H1 (cell line): ENCODE data around the gene HACL1. TPM values are rescaled to one million over a fixed set of nuclear protein-coding genes. Genes with fewer than 3 reads are reported as not detected.

Experiments
- BACH1 ChIP-seq: IDR thresholded peaks from 2 replicates; pipeline ENCODE4 v1.6.1; 2012; ENCODE audit warnings: low read length, improper control_type of control experiment
- CTBP2 ChIP-seq: IDR thresholded peaks from 2 replicates; pipeline ENCODE4 v1.7.0; 2011; ENCODE audit warnings: borderline replicate concordance, mild to moderate bottlenecking, moderate library complexity, mixed read lengths, low read length; ENCODE audit not compliant: insufficient read depth, insufficient read length
- EP300 ChIP-seq, 2 experiments: IDR thresholded peaks; 1 replicate in 1 of 2; 2 replicates in 1 of 2; pipeline ENCODE4 v1.6.1; 2011 to 2012; ENCODE audit warnings: low read depth in 2 of 2, low read length in 2 of 2, mild to moderate bottlenecking in 2 of 2, borderline replicate concordance in 1 of 2, inconsistent platforms in 1 of 2, moderate library complexity in 1 of 2
- JUND ChIP-seq: IDR thresholded peaks from 2 replicates; pipeline ENCODE4 v1.6.1; 2011; ENCODE audit warnings: mild to moderate bottlenecking, improper control_type of control experiment, low read length
- KDM5A ChIP-seq: fragments of 200-600 bp; IDR thresholded peaks from 2 replicates; pipeline ENCODE4 v1.7.1; 2012; ENCODE audit warnings: mild to moderate bottlenecking, low read length, inconsistent platforms, mixed read lengths
- SP1 ChIP-seq: IDR thresholded peaks from 2 replicates; pipeline ENCODE4 v1.6.1; 2011; ENCODE audit warnings: low read depth, low read length
- SP4 ChIP-seq: IDR thresholded peaks from 2 replicates; pipeline ENCODE4 v1.6.1; 2012; ENCODE audit warnings: low read length, inconsistent platforms
- TEAD4 ChIP-seq: IDR thresholded peaks from 2 replicates; pipeline ENCODE4 v1.6.1; 2012; ENCODE audit warnings: low read depth, low read length, inconsistent platforms, mixed read lengths
- polyA plus RNA-seq, 7 experiments: library from polyadenylated mRNA; depleted of rRNA in 3 of 7; stranded (reverse) in 5 of 7; unstranded in 2 of 7; fragments of >200 nt in 5 of 7; fragments of 200-250 nt in 2 of 7; gene quantifications; 1 replicate in 5 of 7; 2 replicates in 1 of 7; 4 replicates in 1 of 7; pipeline versions ENCODE4 v1.2.1 to v1.2.3, GENCODE V29; 2011 to 2013; ENCODE audit warnings: missing spikeins in 2 of 7, mixed read lengths in 2 of 7
- total RNA-seq: library from RNA; stranded (reverse); fragmentation: NEBNext Ultra II Directional; extraction: Animal tissue kit (Norgen Biotek cat#: 25700); gene quantifications from 2 replicates; pipeline ENCODE4 v1.2.1, GENCODE V29; 2021
- TF ChIP-seq, protein P1 (sequence below): fragments of 300-600 bp; sonication (generic); IDR thresholded peaks from 2 replicates; pipeline ENCODE4 v1.7.1; 2012; ENCODE audit warnings: low read length, moderate library complexity, mild to moderate bottlenecking, inconsistent platforms; ENCODE audit not compliant: insufficient replicate concordance
- TF ChIP-seq, protein P2 (sequence below): IDR thresholded peaks from 2 replicates; pipeline ENCODE4 v1.6.1; 2012; ENCODE audit warnings: inconsistent platforms
- TF ChIP-seq, protein P3 (sequence below): IDR thresholded peaks from 2 replicates; pipeline ENCODE4 v1.6.1; 2012; ENCODE audit warnings: inconsistent platforms

Gene HACL1
- total and polyA plus RNA-seq, 2 of the 8 experiments (the other 6 are each of a cell fraction or from before 2014, with no cell fraction given): 38.2 to 46.0 TPM

- TF ChIP-seq, protein P1, sequence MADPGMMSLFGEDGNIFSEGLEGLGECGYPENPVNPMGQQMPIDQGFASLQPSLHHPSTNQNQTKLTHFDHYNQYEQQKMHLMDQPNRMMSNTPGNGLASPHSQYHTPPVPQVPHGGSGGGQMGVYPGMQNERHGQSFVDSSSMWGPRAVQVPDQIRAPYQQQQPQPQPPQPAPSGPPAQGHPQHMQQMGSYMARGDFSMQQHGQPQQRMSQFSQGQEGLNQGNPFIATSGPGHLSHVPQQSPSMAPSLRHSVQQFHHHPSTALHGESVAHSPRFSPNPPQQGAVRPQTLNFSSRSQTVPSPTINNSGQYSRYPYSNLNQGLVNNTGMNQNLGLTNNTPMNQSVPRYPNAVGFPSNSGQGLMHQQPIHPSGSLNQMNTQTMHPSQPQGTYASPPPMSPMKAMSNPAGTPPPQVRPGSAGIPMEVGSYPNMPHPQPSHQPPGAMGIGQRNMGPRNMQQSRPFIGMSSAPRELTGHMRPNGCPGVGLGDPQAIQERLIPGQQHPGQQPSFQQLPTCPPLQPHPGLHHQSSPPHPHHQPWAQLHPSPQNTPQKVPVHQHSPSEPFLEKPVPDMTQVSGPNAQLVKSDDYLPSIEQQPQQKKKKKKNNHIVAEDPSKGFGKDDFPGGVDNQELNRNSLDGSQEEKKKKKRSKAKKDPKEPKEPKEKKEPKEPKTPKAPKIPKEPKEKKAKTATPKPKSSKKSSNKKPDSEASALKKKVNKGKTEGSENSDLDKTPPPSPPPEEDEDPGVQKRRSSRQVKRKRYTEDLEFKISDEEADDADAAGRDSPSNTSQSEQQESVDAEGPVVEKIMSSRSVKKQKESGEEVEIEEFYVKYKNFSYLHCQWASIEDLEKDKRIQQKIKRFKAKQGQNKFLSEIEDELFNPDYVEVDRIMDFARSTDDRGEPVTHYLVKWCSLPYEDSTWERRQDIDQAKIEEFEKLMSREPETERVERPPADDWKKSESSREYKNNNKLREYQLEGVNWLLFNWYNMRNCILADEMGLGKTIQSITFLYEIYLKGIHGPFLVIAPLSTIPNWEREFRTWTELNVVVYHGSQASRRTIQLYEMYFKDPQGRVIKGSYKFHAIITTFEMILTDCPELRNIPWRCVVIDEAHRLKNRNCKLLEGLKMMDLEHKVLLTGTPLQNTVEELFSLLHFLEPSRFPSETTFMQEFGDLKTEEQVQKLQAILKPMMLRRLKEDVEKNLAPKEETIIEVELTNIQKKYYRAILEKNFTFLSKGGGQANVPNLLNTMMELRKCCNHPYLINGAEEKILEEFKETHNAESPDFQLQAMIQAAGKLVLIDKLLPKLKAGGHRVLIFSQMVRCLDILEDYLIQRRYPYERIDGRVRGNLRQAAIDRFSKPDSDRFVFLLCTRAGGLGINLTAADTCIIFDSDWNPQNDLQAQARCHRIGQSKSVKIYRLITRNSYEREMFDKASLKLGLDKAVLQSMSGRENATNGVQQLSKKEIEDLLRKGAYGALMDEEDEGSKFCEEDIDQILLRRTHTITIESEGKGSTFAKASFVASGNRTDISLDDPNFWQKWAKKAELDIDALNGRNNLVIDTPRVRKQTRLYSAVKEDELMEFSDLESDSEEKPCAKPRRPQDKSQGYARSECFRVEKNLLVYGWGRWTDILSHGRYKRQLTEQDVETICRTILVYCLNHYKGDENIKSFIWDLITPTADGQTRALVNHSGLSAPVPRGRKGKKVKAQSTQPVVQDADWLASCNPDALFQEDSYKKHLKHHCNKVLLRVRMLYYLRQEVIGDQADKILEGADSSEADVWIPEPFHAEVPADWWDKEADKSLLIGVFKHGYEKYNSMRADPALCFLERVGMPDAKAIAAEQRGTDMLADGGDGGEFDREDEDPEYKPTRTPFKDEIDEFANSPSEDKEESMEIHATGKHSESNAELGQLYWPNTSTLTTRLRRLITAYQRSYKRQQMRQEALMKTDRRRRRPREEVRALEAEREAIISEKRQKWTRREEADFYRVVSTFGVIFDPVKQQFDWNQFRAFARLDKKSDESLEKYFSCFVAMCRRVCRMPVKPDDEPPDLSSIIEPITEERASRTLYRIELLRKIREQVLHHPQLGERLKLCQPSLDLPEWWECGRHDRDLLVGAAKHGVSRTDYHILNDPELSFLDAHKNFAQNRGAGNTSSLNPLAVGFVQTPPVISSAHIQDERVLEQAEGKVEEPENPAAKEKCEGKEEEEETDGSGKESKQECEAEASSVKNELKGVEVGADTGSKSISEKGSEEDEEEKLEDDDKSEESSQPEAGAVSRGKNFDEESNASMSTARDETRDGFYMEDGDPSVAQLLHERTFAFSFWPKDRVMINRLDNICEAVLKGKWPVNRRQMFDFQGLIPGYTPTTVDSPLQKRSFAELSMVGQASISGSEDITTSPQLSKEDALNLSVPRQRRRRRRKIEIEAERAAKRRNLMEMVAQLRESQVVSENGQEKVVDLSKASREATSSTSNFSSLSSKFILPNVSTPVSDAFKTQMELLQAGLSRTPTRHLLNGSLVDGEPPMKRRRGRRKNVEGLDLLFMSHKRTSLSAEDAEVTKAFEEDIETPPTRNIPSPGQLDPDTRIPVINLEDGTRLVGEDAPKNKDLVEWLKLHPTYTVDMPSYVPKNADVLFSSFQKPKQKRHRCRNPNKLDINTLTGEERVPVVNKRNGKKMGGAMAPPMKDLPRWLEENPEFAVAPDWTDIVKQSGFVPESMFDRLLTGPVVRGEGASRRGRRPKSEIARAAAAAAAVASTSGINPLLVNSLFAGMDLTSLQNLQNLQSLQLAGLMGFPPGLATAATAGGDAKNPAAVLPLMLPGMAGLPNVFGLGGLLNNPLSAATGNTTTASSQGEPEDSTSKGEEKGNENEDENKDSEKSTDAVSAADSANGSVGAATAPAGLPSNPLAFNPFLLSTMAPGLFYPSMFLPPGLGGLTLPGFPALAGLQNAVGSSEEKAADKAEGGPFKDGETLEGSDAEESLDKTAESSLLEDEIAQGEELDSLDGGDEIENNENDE: no peak
- TF ChIP-seq EP300 (IDR thresholded peaks at IDR 0.05; ENCODE audit: borderline replicate concordance in 1 of 2, low read depth in 2 of 2, low read length in 2 of 2) (no peak), SP4 (no peak), CTBP2 (no peak), TEAD4 (no peak), KDM5A (no peak), SP1 (no peak), BACH1 (no peak), JUND (no peak)
- TF ChIP-seq, protein P2, sequence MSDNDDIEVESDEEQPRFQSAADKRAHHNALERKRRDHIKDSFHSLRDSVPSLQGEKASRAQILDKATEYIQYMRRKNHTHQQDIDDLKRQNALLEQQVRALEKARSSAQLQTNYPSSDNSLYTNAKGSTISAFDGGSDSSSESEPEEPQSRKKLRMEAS: no peak
- TF ChIP-seq, protein P3, sequence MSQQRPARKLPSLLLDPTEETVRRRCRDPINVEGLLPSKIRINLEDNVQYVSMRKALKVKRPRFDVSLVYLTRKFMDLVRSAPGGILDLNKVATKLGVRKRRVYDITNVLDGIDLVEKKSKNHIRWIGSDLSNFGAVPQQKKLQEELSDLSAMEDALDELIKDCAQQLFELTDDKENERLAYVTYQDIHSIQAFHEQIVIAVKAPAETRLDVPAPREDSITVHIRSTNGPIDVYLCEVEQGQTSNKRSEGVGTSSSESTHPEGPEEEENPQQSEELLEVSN: no peak
These were observed 29.2 kb downstream of the HACL1 start (continued) for GRCh38 chr3:15572138-15572537.
